Measurements from ENCODE around the gene GNS. TPM values are rescaled to one million over a fixed set of nuclear protein-coding genes. Genes with fewer than 3 reads are reported as not detected.

The GNS gene
- total RNA-seq, 1 donor from 2014 or later = 47.0 TPM

DNA sequence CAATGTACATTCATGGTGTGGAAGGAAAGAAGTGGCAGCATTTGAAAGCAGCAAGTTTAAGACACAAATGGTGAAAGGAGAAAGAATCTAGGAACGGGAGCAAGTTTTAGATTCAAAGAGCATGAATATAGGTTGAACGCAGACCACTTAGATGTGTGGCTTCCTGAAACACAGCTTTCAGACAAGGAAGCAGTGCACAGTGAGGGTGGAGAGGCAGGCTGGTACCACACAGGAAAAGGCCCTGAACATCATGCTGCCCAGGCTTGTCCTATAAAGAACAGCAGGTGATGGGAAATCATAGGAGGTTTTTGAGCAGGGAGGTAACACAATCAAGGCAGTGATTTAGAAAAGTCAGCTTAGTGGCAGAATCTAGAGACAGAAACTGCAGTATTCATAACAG is 35.6 kb downstream of the GNS start:
- TF ChIP-seq, protein P1, sequence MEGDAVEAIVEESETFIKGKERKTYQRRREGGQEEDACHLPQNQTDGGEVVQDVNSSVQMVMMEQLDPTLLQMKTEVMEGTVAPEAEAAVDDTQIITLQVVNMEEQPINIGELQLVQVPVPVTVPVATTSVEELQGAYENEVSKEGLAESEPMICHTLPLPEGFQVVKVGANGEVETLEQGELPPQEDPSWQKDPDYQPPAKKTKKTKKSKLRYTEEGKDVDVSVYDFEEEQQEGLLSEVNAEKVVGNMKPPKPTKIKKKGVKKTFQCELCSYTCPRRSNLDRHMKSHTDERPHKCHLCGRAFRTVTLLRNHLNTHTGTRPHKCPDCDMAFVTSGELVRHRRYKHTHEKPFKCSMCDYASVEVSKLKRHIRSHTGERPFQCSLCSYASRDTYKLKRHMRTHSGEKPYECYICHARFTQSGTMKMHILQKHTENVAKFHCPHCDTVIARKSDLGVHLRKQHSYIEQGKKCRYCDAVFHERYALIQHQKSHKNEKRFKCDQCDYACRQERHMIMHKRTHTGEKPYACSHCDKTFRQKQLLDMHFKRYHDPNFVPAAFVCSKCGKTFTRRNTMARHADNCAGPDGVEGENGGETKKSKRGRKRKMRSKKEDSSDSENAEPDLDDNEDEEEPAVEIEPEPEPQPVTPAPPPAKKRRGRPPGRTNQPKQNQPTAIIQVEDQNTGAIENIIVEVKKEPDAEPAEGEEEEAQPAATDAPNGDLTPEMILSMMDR (conservative IDR thresholded peaks at IDR 0.05) = no peak
- no peak overlapping the region for H3K4me3 Mint-ChIP-seq
- no peak for DNase-seq (ENCODE audit: low read depth, low spot score)
- H3K36me3 Mint-ChIP-seq (ENCODE audit: low read depth) = peaks cover 5% of the 10 kb centered on the region
- H3K4me1 Mint-ChIP-seq = no peaks in the 10 kb centered on the region
- no peaks in the 10 kb centered on the region for H3K27me3 Mint-ChIP-seq (ENCODE audit: low read depth)
- no peak overlapping the region for H3K27ac Mint-ChIP-seq (ENCODE audit: unreplicated experiment)
- H3K9me3 Mint-ChIP-seq = no peaks in the 10 kb centered on the region

DNA sequence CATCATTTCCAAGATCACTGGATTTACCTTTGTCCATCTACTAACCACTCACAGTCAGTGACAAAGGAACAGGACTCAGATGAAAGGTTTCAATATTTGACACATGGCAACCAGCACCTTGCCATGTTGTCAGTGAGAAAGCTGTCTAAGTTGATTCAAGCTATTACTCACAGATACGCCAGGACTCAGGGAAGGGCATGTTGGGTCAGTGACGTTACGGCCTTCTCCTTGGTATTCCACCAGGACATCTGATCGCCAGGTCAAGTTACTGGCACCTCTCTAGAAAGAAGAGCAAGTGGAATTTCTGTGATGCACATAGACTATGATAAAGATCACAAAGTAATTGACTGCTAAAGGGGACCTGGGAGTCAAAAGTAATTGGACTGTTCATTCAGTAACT is 36.4 kb downstream of the GNS start:
- TF ChIP-seq, protein P1 (conservative IDR thresholded peaks at IDR 0.05) = no peak

DNA sequence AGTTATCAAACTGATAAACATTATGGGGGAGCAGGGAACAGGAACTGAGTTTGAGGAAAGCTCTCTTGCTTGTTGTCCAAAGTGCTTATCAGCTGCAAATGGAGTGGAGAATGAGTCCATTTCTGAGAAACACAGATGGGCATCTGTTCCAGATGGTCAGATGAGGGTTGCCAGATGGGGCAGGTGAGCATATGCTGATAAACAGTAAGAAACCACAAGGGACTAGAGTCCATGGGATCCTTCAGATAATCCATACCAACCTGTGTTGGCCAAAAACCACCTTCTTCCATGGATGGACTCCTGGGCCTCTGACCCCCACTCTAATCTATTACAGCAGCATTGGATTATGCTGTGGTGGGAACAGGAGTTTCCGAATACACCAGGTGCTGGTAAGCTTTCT is 38.3 kb downstream of the GNS start:
- TF ChIP-seq, protein P1 (conservative IDR thresholded peaks at IDR 0.05) = no peak
- H3K9me3 Mint-ChIP-seq = no peaks in the 10 kb centered on the region
- H3K4me3 Mint-ChIP-seq = no peak overlapping the region
- no peaks in the 10 kb centered on the region for H3K27me3 Mint-ChIP-seq (ENCODE audit: low read depth)
- H3K27ac Mint-ChIP-seq (ENCODE audit: unreplicated experiment) = no peak overlapping the region
- no peaks in the 10 kb centered on the region for H3K4me1 Mint-ChIP-seq
- peaks cover 14% of the 10 kb centered on the region for H3K36me3 Mint-ChIP-seq (ENCODE audit: low read depth)
- DNase-seq (ENCODE audit: low read depth, low spot score) = no peak

More for the DNA sequence above, 36.4 kb downstream of the GNS start:
- Mint-ChIP-seq H3K9me3 (no peaks in the 10 kb centered on the region), H3K27me3 (ENCODE audit: low read depth) (no peaks in the 10 kb centered on the region), H3K4me3 (no peak overlapping the region), H3K4me1 (no peaks in the 10 kb centered on the region), H3K36me3 (ENCODE audit: low read depth) (peaks cover 5% of the 10 kb centered on the region), H3K27ac (ENCODE audit: unreplicated experiment) (no peak overlapping the region)
- no peak for DNase-seq (ENCODE audit: low read depth, low spot score)

GRCh38 chr12:64718649-64719048 is 40.6 kb downstream of the GNS start:
- no peak overlapping the region for H3K27ac Mint-ChIP-seq (ENCODE audit: unreplicated experiment)
- DNase-seq (ENCODE audit: low read depth, low spot score) = no peak
- no peak overlapping the region for H3K4me3 Mint-ChIP-seq
- H3K36me3 Mint-ChIP-seq (ENCODE audit: low read depth) = peaks cover 25% of the 10 kb centered on the region
- no peaks in the 10 kb centered on the region for H3K9me3 Mint-ChIP-seq
- H3K27me3 Mint-ChIP-seq (ENCODE audit: low read depth) = no peaks in the 10 kb centered on the region
- TF ChIP-seq, protein P1 (conservative IDR thresholded peaks at IDR 0.05) = no peak
- no peaks in the 10 kb centered on the region for H3K4me1 Mint-ChIP-seq

DNA sequence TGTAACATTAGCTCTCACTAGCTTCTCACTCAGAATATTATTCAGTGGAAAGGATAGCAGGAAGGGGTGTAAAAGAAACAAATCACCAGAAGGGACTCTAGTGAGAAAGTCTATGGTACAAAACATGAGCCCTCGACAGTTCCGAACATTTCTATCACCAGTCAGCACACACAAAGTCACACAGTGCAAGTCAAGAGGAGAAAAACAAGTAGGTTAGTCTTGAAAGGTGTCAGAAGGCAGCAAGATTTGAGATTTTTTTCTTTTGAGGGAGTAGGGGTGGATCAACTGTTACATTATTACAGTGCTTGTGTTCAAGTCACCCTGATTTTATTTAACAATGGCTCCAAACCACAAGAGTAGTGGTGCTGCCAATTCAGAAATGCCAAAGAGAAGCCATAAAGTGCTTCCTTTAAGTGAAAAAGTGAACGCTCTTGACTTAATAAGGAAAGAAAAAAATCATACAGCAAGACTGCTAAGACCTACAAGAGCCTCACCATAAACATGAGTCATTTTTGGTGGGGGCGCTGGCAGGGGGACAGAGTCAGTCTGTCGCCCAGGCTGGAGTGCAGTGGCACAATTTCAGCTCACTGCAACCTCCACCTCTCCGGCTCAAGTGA is 42.3 kb downstream of the GNS start:
- Mint-ChIP-seq H3K27me3 (ENCODE audit: low read depth) (no peaks in the 10 kb centered on the region), H3K4me3 (no peak overlapping the region), H3K36me3 (ENCODE audit: low read depth) (peaks cover 19% of the 10 kb centered on the region), H3K27ac (ENCODE audit: unreplicated experiment) (no peak overlapping the region), H3K4me1 (no peaks in the 10 kb centered on the region), H3K9me3 (no peaks in the 10 kb centered on the region)
- no peak for DNase-seq (ENCODE audit: low read depth, low spot score)
- TF ChIP-seq, protein P1 (conservative IDR thresholded peaks at IDR 0.05) = no peak
